HepG2 (cell line): ENCODE results near the gene GPRC5B. TPM values are rescaled to one million over a fixed set of nuclear protein-coding genes. Genes with fewer than 3 reads are reported as not detected.

Experiments
- ATAC-seq: fragments of 200-7000 bp; cut with Tn5 transposase; 3 replicates; pipeline ENCODE4 v1.9.1; 2020; ENCODE audit warnings: mild to moderate bottlenecking, moderate library complexity
- BruUV-seq: library from RNA; stranded (reverse); fragments of 400-500 nt; replicated peaks from 2 replicates; lab custom pipeline; 2021; lab: Mats Ljungman, UMichigan
- CTCF ChIA-PET: fragments of 300-600 bp; formaldehyde crosslinking; extraction: SDS; loops from one replicate; lab custom pipeline; 2021; ENCODE audit warnings: low total read pairs, inconsistent platforms, low intra/inter-chr PET ratio; lab: Yijun Ruan, JAX
- POLR2A ChIA-PET: fragments of 350-600 bp; sonication (Branson Sonifier 250); formaldehyde crosslinking; loops from one replicate; lab custom pipeline; 2020; ENCODE audit warnings: antibody characterized with exemption, inconsistent platforms; lab: Yijun Ruan, JAX
- DNase-seq: peaks from one replicate; pipeline ENCODE4 v3.0.0-alpha.2; 2015; ENCODE audit warnings: low spot score
- FAIRE-seq: peaks from 3 replicates; lab custom pipeline; 2011; peaks lifted over from hg19 to GRCh38; lab: Jason Lieb, UNC
- H2AFZ ChIP-seq: one replicate; pipeline ENCODE4 v1.6.1; 2011; ENCODE audit warnings: low read length, inconsistent platforms
- H3K27ac ChIP-seq: fragments of 300-600 bp; 3 replicates; pipeline ENCODE4 v1.8.0; 2011; ENCODE audit warnings: mixed run types, mild to moderate bottlenecking, mixed read lengths, low read length, inconsistent platforms; ENCODE audit not compliant: insufficient read depth; ENCODE audit errors: extremely low read length
- H3K27me3 ChIP-seq, 2 experiments: fragments of 200-600 bp in 1 of 2; 2 replicates in 1 of 2; 3 replicates in 1 of 2; pipeline versions ENCODE4 v1.6.0 to v1.8.0; 2011; ENCODE audit warnings: low read length in 2 of 2, mild to moderate bottlenecking in 2 of 2, moderate library complexity in 2 of 2, inconsistent platforms in 1 of 2; ENCODE audit not compliant: insufficient read depth in 2 of 2, control insufficient read depth in 1 of 2
- H3K36me3 ChIP-seq, 2 experiments: fragments of 200-600 bp in 1 of 2; replicated peaks in 1 of 2; 2 replicates in 1 of 2; 3 replicates in 1 of 2; pipeline versions ENCODE4 v1.5.1 to v1.8.0; 2011; ENCODE audit warnings: low read length in 2 of 2, inconsistent platforms in 1 of 2; ENCODE audit not compliant: insufficient read depth in 2 of 2, control insufficient read depth in 1 of 2
- H3K4me1 ChIP-seq: 2 replicates; pipeline ENCODE4 v1.5.1; 2012; ENCODE audit warnings: low read length, inconsistent platforms; ENCODE audit not compliant: insufficient read depth
- H3K4me2 ChIP-seq: 2 replicates; pipeline ENCODE4 v1.6.0; 2011; ENCODE audit warnings: low read depth, low read length, inconsistent platforms
- H3K4me3 ChIP-seq, 3 experiments: fragments of 200-600 bp in 1 of 3; sonication (generic), shearing (Covaris generic) in 1 of 3; replicated peaks in 1 of 3; 2 replicates each; pipeline ENCODE4 v1.5.1; 2011 to 2016; ENCODE audit warnings: low read length in 3 of 3, inconsistent platforms in 2 of 3, low read depth in 2 of 3, mild to moderate bottlenecking in 2 of 3, control low read depth in 1 of 3, mixed read lengths in 1 of 3; ENCODE audit not compliant: insufficient read depth in 1 of 3
- H3K79me2 ChIP-seq: one replicate; pipeline ENCODE4 v1.6.1; 2011; ENCODE audit warnings: low read length, inconsistent platforms; ENCODE audit not compliant: insufficient read depth
- H3K9ac ChIP-seq: 2 replicates; pipeline ENCODE4 v1.6.0; 2011; ENCODE audit warnings: mild to moderate bottlenecking, low read depth, low read length, inconsistent platforms; ENCODE audit not compliant: insufficient read depth
- H3K9me3 ChIP-seq: 2 replicates; pipeline ENCODE4 v1.5.1; 2012; ENCODE audit warnings: mild to moderate bottlenecking, low read length
- H4K20me1 ChIP-seq: 2 replicates; pipeline ENCODE4 v1.6.0; 2011; ENCODE audit warnings: inconsistent platforms, mild to moderate bottlenecking, low read length, moderate library complexity; ENCODE audit not compliant: insufficient read depth
- CAMTA2 ChIP-seq: sonication (generic); formaldehyde crosslinking; IDR thresholded peaks from 2 replicates; pipeline ENCODE4 v1.4.0; 2020; ENCODE audit warnings: mild to moderate bottlenecking, missing genetic modification reagents, borderline replicate concordance
- GMEB1 ChIP-seq: sonication (generic); formaldehyde crosslinking; IDR thresholded peaks from 2 replicates; pipeline ENCODE4 v1.5.1; 2020; ENCODE audit warnings: missing genetic modification reagents, mild to moderate bottlenecking, borderline replicate concordance
- HES4 ChIP-seq: sonication (generic); formaldehyde crosslinking; IDR thresholded peaks from 2 replicates; pipeline ENCODE4 v1.9.0; 2021; ENCODE audit warnings: mild to moderate bottlenecking, missing genetic modification reagents, borderline replicate concordance
- KDM6A ChIP-seq: IDR thresholded peaks from 2 replicates; pipeline ENCODE4 v1.6.1; 2016; ENCODE audit warnings: low read depth
- MXD1 ChIP-seq: sonication (generic); formaldehyde crosslinking; IDR thresholded peaks from 2 replicates; pipeline ENCODE4 v1.4.0; 2020; ENCODE audit warnings: mild to moderate bottlenecking, missing genetic modification reagents
- NAIF1 ChIP-seq: sonication (generic); formaldehyde crosslinking; IDR thresholded peaks from 2 replicates; pipeline ENCODE4 v1.5.0; 2020; ENCODE audit warnings: mild to moderate bottlenecking, missing genetic modification reagents, borderline replicate concordance
- NFIC ChIP-seq: IDR thresholded peaks from 2 replicates; pipeline ENCODE4 v1.6.1; 2012; ENCODE audit warnings: mild to moderate bottlenecking, low read length, inconsistent platforms
- RBM22 ChIP-seq: fragments of 200-400 bp; formaldehyde crosslinking; optimal IDR thresholded peaks from 2 replicates; pipeline ENCODE3; 2017; ENCODE audit warnings: mild to moderate bottlenecking, low read length, moderate library complexity
- RNF2 ChIP-seq: fragments of 450-650 bp; conservative IDR thresholded peaks from 2 replicates; pipeline ENCODE4 v1.6.1; 2016; ENCODE audit warnings: low read depth
- TAF15 ChIP-seq: fragments of 200-400 bp; formaldehyde crosslinking; IDR thresholded peaks from one replicate; pipeline ENCODE4 v1.6.1; 2018; ENCODE audit warnings: mild to moderate bottlenecking, low read depth, low read length; ENCODE audit not compliant: poor library complexity, severe bottlenecking
- ZNF441 ChIP-seq: sonication (generic); formaldehyde crosslinking; IDR thresholded peaks from 2 replicates; pipeline ENCODE4 v1.7.0; 2021; ENCODE audit warnings: missing genetic modification reagents, borderline replicate concordance
- ZNF563 ChIP-seq: sonication (generic); formaldehyde crosslinking; IDR thresholded peaks from 2 replicates; pipeline ENCODE4 v1.8.0; 2022; ENCODE audit warnings: mild to moderate bottlenecking, moderate library complexity, missing genetic modification reagents
- ZNF776 ChIP-seq: sonication (generic); formaldehyde crosslinking; IDR thresholded peaks from 2 replicates; pipeline ENCODE4 v1.4.0; 2020; ENCODE audit warnings: mild to moderate bottlenecking, missing genetic modification reagents
- ZNF782 ChIP-seq: sonication (generic); formaldehyde crosslinking; IDR thresholded peaks from 2 replicates; pipeline ENCODE4 v1.4.0; 2020; ENCODE audit warnings: missing genetic modification reagents, mild to moderate bottlenecking, borderline replicate concordance
- WGBS: methylation state at CpG from one replicate; pipeline ENCODE4 v1.1.6; 2017; ENCODE audit warnings: low lambda C conversion rate; 5-methylcytosine and 5-hydroxymethylcytosine counted together
- in situ Hi-C: cut with HindIII; loops from 2 replicates; pipeline ENCODE4 v1.10.0; 2017; ENCODE audit warnings: low pct_unique_long_range_greater_than_20kb; ENCODE audit not compliant: extremely low pct_ligation_motif_present
- intact Hi-C: fragments of 100-400 bp; cut with micrococcal nuclease; formaldehyde crosslinking; loops from one replicate; pipeline ENCODE4 v1.10.0; 2022; ENCODE audit not compliant: unreplicated experiment
- polyA plus RNA-seq, 8 experiments: library from polyadenylated mRNA; depleted of rRNA in 3 of 8; stranded (reverse) in 7 of 8; unstranded in 1 of 8; fragments of >200 nt; fragmentation: Illumina TruSeq in 4 of 8; extraction: Trizol in 4 of 8; gene quantifications; 2 replicates each; pipeline versions ENCODE4 v1.2.1 to v1.2.3, GENCODE V29; 2011 to 2016; ENCODE audit warnings: low read depth in 4 of 8, missing spikeins in 1 of 8, mixed read lengths in 1 of 8; ENCODE audit not compliant: insufficient read depth in 1 of 8
- total RNA-seq, 5 experiments: library from RNA; depleted of rRNA; stranded (reverse); fragments of >200 nt; fragmentation: Illumina TruSeq; extraction: Trizol; gene quantifications; 2 replicates each; pipeline ENCODE4 v1.2.3, GENCODE V29; 2016; ENCODE audit warnings: low read depth in 1 of 5
- TF ChIP-seq, protein P1 (sequence below): sonication (generic); formaldehyde crosslinking; IDR thresholded peaks from 2 replicates; pipeline ENCODE4 v1.4.0; 2020; ENCODE audit warnings: low read depth, mild to moderate bottlenecking, missing genetic modification reagents
- TF ChIP-seq, protein P2 (sequence below): sonication (generic); formaldehyde crosslinking; IDR thresholded peaks from 2 replicates; pipeline ENCODE4 v1.8.0; 2022; ENCODE audit warnings: mild to moderate bottlenecking, missing genetic modification reagents

Gene GPRC5B
- total and polyA plus RNA-seq, 2 of the 13 experiments (the other 11 are each of a cell fraction or from before 2014, with no cell fraction given): 0.46 to 0.53 TPM

DNA sequence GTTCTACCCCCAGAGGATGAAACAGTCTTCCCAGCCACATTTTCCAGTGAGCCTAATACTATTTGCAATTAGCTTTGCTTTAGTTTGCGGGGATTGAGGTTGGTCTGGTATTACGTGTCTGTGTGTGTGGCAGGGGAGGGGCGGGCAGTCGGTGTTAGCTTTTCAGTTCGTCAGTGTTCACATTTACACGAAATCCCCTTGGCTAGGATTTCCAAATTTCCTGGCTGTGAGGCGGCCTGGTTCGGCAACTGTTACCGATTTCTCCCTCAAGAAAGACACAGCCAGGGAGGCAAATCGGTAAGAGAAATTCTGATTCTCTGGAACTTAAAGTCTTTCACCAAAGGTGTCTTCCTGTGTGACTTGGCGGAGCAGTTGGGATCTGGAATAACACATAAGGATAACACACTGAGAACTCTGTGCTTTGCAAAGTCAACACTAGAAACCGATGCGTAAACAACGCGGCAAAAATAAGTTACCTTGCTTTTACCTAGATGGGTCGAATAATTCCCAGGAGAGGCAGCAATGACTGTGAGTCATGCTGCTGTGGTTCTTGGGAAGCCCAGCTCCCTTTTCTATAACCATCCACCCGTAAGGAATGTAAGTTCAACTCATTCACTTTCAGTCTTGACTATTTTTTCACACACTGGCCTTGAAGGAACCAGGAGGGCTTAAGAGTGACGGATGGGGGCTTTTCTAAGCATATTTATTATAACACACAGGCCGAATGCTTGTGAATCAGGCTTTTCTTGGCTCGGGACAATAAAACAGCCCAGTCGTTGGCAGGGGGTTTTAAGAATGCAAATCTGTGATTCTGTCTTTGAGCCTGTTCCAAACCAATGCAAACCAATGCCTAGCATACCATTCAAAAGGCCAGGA is 24.2 kb downstream of the GPRC5B start (continued):
- TF ChIP-seq, protein P1, sequence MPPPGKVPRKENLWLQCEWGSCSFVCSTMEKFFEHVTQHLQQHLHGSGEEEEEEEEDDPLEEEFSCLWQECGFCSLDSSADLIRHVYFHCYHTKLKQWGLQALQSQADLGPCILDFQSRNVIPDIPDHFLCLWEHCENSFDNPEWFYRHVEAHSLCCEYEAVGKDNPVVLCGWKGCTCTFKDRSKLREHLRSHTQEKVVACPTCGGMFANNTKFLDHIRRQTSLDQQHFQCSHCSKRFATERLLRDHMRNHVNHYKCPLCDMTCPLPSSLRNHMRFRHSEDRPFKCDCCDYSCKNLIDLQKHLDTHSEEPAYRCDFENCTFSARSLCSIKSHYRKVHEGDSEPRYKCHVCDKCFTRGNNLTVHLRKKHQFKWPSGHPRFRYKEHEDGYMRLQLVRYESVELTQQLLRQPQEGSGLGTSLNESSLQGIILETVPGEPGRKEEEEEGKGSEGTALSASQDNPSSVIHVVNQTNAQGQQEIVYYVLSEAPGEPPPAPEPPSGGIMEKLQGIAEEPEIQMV (CRISPR knock-in tag): no peak

- in situ Hi-C loops (no loop called here), intact Hi-C loops (no loop called here)
- ATAC-seq: no peak
- H3K9ac ChIP-seq: no peak overlapping the region
- H3K36me3 ChIP-seq: no peaks in the 10 kb centered on the region
- no peak overlapping the region for H2AFZ ChIP-seq
- no peak overlapping the region for H3K27ac ChIP-seq
- H3K27me3 ChIP-seq: no peaks in the 10 kb centered on the region
- H3K9me3 ChIP-seq: no peaks in the 10 kb centered on the region
- ChIA-PET CTCF (no interaction called here), POLR2A (no interaction called here)
- no peak for FAIRE-seq
- H3K79me2 ChIP-seq: no peaks in the 10 kb centered on the region
- no peaks in the 10 kb centered on the region for H4K20me1 ChIP-seq
- no peaks in the 10 kb centered on the region for H3K4me1 ChIP-seq
- no peak for DNase-seq
- H3K4me3 ChIP-seq: no peak overlapping the region
- no peak overlapping the region for H3K4me2 ChIP-seq
- no TSS peak for BruUV-seq
- WGBS: 53% methylated on average over 4 of the region's 4 CpGs
- TF ChIP-seq ZNF563 (no peak), ZNF441 (CRISPR knock-in tag) (no peak), KDM6A (CRISPR knock-in tag) (no peak), ZNF776 (CRISPR knock-in tag) (no peak), RBM22 (no peak), NAIF1 (CRISPR knock-in tag) (no peak), CAMTA2 (CRISPR knock-in tag) (no peak), GMEB1 (CRISPR knock-in tag) (no peak), NFIC (no peak), ZNF782 (CRISPR knock-in tag) (no peak), MXD1 (CRISPR knock-in tag) (no peak), HES4 (CRISPR knock-in tag) (no peak), RNF2 (no peak), TAF15 (no peak)
- TF ChIP-seq, protein P2, sequence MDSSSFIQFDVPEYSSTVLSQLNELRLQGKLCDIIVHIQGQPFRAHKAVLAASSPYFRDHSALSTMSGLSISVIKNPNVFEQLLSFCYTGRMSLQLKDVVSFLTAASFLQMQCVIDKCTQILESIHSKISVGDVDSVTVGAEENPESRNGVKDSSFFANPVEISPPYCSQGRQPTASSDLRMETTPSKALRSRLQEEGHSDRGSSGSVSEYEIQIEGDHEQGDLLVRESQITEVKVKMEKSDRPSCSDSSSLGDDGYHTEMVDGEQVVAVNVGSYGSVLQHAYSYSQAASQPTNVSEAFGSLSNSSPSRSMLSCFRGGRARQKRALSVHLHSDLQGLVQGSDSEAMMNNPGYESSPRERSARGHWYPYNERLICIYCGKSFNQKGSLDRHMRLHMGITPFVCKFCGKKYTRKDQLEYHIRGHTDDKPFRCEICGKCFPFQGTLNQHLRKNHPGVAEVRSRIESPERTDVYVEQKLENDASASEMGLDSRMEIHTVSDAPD (CRISPR knock-in tag): no peak
Measured at GRCh38 chr16:19859603-19860002, 25.0 kb downstream of the GPRC5B start.
